ENCODE data around the gene POLH. TPM values are rescaled to one million over a fixed set of nuclear protein-coding genes. Genes with fewer than 3 reads are reported as not detected.

Gene POLH
- total and polyA plus RNA-seq, 9 of the 15 experiments (the other 6 are each of a cell fraction or from before 2014, with no cell fraction given), result 5.8 to 31.6 (median 20.6) TPM

- TF ChIP-seq ZNF740 (CRISPR knock-in tag; IDR thresholded peaks at IDR 0.05) (no peak), ZNF740 (tag; IDR thresholded peaks at IDR 0.05) (no peak), ZNF436 (CRISPR knock-in tag; IDR thresholded peaks at IDR 0.05) (no peak), NCOA2 (IDR thresholded peaks at IDR 0.05; ENCODE audit: partially characterized antibody in 2 of 2) (no peak), CTCFL (IDR thresholded peaks at IDR 0.05; ENCODE audit: borderline replicate concordance, insufficient read depth, low read depth, low read length, poor library complexity, severe bottlenecking) (no peak), ZNF282 (CRISPR knock-in tag; IDR thresholded peaks at IDR 0.05) (no peak), NFYB (IDR thresholded peaks at IDR 0.05; ENCODE audit: extremely low read depth, insufficient read length) (no peak), ZNF324 (CRISPR knock-in tag; IDR thresholded peaks at IDR 0.05) (no peak), ZFP30 (CRISPR knock-in tag; IDR thresholded peaks at IDR 0.05; ENCODE audit: borderline replicate concordance) (no peak), BMI1 (IDR thresholded peaks at IDR 0.05; ENCODE audit: low read length) (no peak), NR2C1 (IDR thresholded peaks at IDR 0.05) (no peak), NR2C1 (tag; IDR thresholded peaks at IDR 0.05) (peak; percentile 68), MTA1 (IDR thresholded peaks at IDR 0.05; ENCODE audit: borderline replicate concordance) (no peak; the same call in 1 of the 2 replicates), SIN3B (IDR thresholded peaks at IDR 0.05; ENCODE audit: low read depth) (no peak), ATF1 (CRISPR knock-in tag; IDR thresholded peaks at IDR 0.05) (no peak), ATF1 (tag; IDR thresholded peaks at IDR 0.05) (peak; percentile 58), CREB3L1 (IDR thresholded peaks at IDR 0.05; ENCODE audit: borderline replicate concordance, low read depth) (no peak), PRMT5 (CRISPR knock-in tag; IDR thresholded peaks at IDR 0.05) (no peak), U2AF2 (optimal IDR thresholded peaks at IDR 0.05; ENCODE audit: low read depth, low read length) (no peak), SMAD4 (CRISPR knock-in tag; conservative IDR thresholded peaks at IDR 0.05) (peak; percentile 94), ZNF408 (CRISPR knock-in tag; IDR thresholded peaks at IDR 0.05; ENCODE audit: low read depth) (no peak), RAD21 (CRISPR knock-in tag; conservative IDR thresholded peaks at IDR 0.05 in 1 of 2, IDR thresholded peaks at IDR 0.05 in 1 of 2) (no peak; a peak in 2 of 4 replicates), MAX (CRISPR knock-in tag; IDR thresholded peaks at IDR 0.05) (no peak), ZBTB26 (CRISPR knock-in tag; IDR thresholded peaks at IDR 0.05) (no peak), KAT8 (IDR thresholded peaks at IDR 0.05; ENCODE audit: low read depth) (no peak)
These were observed 5.0 kb upstream of the POLH start (continued) for GRCh38 chr6:43570876-43571441.
